Lower lobe of right lung (tissue), 2 donors: ENCODE measurements around the gene RPL21. TPM values are rescaled to one million over a fixed set of nuclear protein-coding genes. Genes with fewer than 3 reads are reported as not detected.

Experiments used
- ATAC-seq, 2 donors: fragments of 200-7000 bp; cut with Tn5 transposase; one replicate each; pipeline ENCODE4 v1.9.1; 2020 to 2022; ENCODE audit warnings: mild to moderate bottlenecking in 2 of 2, moderate library complexity in 2 of 2
- DNase-seq: peaks from one replicate; pipeline ENCODE4 v3.0.0-alpha.2; 2020
- H3K27ac ChIP-seq: fragments of 200-600 bp; one replicate; pipeline ENCODE4 v1.8.0; 2022
- H3K27me3 ChIP-seq: fragments of 200-600 bp; one replicate; pipeline ENCODE4 v1.8.0; 2022; ENCODE audit warnings: low read depth
- H3K36me3 ChIP-seq: fragments of 200-600 bp; one replicate; pipeline ENCODE4 v1.8.0; 2022; ENCODE audit warnings: mild to moderate bottlenecking
- H3K4me1 ChIP-seq: fragments of 200-600 bp; one replicate; pipeline ENCODE4 v1.8.0; 2022
- H3K4me3 ChIP-seq: fragments of 200-600 bp; one replicate; pipeline ENCODE4 v1.8.0; 2022; ENCODE audit warnings: mild to moderate bottlenecking
- H3K9me3 ChIP-seq: fragments of 200-600 bp; one replicate; pipeline ENCODE4 v1.8.0; 2022
- intact Hi-C: fragments of 100-400 bp; cut with DNase I; formaldehyde crosslinking; loops from one replicate; pipeline ENCODE4 v1.11.0; 2022
- total RNA-seq: library from RNA; stranded (reverse); fragmentation: NEBNext Ultra II Directional; extraction: Animal tissue kit (Norgen Biotek cat#: 25700); gene quantifications from one replicate; pipeline ENCODE4 v1.2.1, GENCODE V29; 2021
- TF ChIP-seq, protein P1 (sequence below): fragments of 200-600 bp; IDR thresholded peaks from one replicate; pipeline ENCODE4 v1.8.0; 2022; ENCODE audit warnings: antibody characterized with exemption, mild to moderate bottlenecking
- donor health status: DM: no; HTN: yes; CAD: no; lungs with severe emphysema.

RPL21 gene
- total RNA-seq, 1 donor from 2014 or later = 903 TPM

DNA sequence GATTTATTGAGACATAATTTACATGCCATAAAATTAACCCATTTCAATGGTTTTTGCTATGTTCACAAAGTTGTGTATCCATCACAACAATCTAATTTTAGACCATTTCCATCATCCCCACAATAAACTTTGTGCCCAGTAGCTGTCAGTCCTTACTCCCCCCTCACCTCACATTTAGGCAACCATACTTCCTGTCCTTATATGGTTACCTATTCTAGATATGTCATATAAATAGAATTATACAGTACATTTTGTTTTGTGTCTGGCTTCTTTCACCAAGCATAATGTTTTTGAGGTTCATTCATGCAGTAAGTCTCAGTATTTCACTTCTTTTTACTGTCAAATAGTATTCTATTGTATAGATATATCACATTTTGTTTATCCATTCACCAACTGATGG lies 23.2 kb upstream of the RPL21 start:
- Histone ChIP-seq H3K27ac (no peak overlapping the region), H3K4me1 (no peaks in the 10 kb centered on the region), H3K36me3 (no peaks in the 10 kb centered on the region), H3K27me3 (no peaks in the 10 kb centered on the region), H3K9me3 (no peaks in the 10 kb centered on the region), H3K4me3 (no peak overlapping the region)
- intact Hi-C loops = no loop called here
- no peak for DNase-seq
- TF ChIP-seq, protein P1, sequence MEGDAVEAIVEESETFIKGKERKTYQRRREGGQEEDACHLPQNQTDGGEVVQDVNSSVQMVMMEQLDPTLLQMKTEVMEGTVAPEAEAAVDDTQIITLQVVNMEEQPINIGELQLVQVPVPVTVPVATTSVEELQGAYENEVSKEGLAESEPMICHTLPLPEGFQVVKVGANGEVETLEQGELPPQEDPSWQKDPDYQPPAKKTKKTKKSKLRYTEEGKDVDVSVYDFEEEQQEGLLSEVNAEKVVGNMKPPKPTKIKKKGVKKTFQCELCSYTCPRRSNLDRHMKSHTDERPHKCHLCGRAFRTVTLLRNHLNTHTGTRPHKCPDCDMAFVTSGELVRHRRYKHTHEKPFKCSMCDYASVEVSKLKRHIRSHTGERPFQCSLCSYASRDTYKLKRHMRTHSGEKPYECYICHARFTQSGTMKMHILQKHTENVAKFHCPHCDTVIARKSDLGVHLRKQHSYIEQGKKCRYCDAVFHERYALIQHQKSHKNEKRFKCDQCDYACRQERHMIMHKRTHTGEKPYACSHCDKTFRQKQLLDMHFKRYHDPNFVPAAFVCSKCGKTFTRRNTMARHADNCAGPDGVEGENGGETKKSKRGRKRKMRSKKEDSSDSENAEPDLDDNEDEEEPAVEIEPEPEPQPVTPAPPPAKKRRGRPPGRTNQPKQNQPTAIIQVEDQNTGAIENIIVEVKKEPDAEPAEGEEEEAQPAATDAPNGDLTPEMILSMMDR = no peak
- no peak for ATAC-seq

DNA sequence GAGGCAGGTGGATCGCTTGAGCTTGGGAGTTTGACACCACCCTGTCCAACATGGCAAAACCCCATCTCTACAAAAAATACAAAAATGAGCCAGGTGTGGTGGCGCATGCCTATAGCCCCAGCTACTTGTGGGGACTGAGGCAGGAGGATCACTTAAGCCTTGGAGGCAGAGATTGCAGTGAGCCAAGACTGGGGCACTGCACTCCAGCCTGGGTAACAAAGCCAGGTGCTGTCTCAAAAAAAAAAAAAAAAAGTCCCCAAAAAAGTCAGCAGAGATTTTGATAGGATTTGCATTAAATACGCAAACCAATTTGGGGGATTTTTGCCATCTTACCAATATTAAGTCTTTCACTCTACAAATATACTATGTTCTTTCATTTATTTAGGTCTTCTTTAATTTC lies 21.7 kb upstream of the RPL21 start:
- no peaks in the 10 kb centered on the region for H3K9me3 ChIP-seq
- no peaks in the 10 kb centered on the region for H3K36me3 ChIP-seq
- TF ChIP-seq, protein P1 = no peak
- intact Hi-C loops = no loop called here
- no peaks in the 10 kb centered on the region for H3K27me3 ChIP-seq
- H3K4me1 ChIP-seq = no peaks in the 10 kb centered on the region
- no peak overlapping the region for H3K4me3 ChIP-seq
- DNase-seq = no peak
- H3K27ac ChIP-seq = no peak overlapping the region
- ATAC-seq = no peak

DNA sequence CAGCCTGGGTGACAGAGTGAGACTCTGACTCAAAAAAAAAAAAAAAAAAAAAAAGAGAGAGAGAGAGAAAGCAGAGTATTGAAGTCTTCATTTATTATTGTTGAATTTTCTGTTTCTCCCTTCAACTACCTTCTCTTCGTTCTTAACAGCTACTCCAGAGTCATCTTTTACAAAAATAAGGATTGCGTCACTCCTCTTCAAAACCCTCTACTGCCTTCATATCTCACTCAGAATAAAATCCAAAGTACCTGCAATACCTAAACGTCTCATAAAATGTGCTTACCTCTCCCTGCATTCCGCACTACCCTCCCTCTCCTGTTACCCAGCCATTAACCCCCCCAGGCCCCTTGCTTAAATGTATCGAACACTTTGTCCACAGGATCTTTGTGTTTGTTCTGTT lies 17.4 kb upstream of the RPL21 start:
- ATAC-seq = peak in 1 of 2 donors; percentile 40
- TF ChIP-seq, protein P1 = no peak
- intact Hi-C loops = no loop called here

DNA sequence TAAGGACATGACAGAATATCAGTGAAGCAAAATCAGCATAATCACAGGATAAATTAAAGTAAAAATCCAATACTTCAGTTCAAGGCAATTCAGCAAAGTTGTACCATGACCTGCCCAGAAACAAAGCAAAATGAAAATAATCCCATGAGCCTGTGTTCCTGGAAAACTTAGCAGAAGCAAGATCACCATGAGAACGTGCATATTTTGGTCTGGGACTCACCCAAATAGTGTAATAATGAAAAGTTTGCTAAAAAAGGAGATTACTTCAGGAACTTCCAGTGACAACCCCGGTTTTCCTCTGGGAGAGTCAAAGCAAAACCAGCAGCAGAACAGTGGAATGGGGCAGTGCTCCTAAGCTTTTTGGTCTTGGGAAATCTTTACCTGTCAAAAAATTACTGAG lies 14.9 kb upstream of the RPL21 start:
- intact Hi-C loops = no loop called here
- TF ChIP-seq, protein P1 = no peak

More for the DNA sequence above, 17.4 kb upstream of the RPL21 start:
- no peaks in the 10 kb centered on the region for H3K36me3 ChIP-seq
- no peaks in the 10 kb centered on the region for H3K4me1 ChIP-seq
- H3K27ac ChIP-seq = no peak overlapping the region
- no peak overlapping the region for H3K4me3 ChIP-seq
- DNase-seq = no peak
- H3K9me3 ChIP-seq = no peaks in the 10 kb centered on the region
- H3K27me3 ChIP-seq = no peaks in the 10 kb centered on the region

DNA sequence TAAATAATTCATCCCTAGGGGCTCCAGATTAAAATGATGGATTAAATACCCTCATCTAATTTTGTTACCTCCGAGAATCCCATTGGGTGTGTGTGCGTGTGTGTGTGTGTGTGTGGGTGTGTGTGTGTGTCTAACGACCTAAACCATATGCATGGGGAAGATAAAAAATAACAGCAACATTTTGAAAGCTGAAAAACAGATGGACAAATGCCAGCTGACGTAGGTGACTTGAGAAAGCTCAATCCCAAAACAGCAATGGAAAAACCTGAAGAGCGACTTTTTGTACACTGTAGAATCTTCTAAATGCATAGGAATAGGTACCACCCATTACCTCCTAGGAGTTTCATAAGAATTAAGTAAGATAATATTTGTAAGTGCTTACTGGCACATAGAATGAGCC lies 8.7 kb upstream of the RPL21 start:
- no peak for DNase-seq
- TF ChIP-seq, protein P1 = no peak
- Histone ChIP-seq H3K27me3 (no peaks in the 10 kb centered on the region), H3K4me1 (no peaks in the 10 kb centered on the region), H3K4me3 (no peak overlapping the region), H3K9me3 (no peaks in the 10 kb centered on the region), H3K27ac (no peak overlapping the region), H3K36me3 (no peaks in the 10 kb centered on the region)
- ATAC-seq = no peak
- intact Hi-C loops = no loop called here

More for the DNA sequence above, 14.9 kb upstream of the RPL21 start:
- Histone ChIP-seq H3K27me3 (no peaks in the 10 kb centered on the region), H3K9me3 (no peaks in the 10 kb centered on the region), H3K36me3 (no peaks in the 10 kb centered on the region), H3K4me3 (no peak overlapping the region), H3K4me1 (no peaks in the 10 kb centered on the region), H3K27ac (no peak overlapping the region)
- ATAC-seq = no peak
- no peak for DNase-seq

DNA sequence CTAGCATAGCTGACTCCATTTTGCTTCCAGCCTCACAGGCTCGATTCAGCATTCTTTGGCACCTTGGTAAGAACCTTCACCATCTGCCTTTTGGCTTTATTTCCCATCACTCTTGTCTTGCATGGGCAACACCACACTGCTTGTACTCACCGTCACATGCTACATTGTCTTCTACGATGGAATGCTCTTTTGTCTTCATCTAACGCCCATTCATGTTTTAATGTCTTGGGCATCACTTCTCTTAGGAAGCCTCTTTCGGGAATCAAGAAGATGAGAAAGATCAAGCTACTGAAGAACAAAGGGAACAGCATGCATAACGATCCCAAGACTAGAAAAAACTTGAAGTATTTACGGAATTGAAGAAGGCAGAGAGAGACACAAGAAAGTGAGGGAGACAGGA lies 5.7 kb upstream of the RPL21 start:
- Histone ChIP-seq H3K27ac (no peak overlapping the region), H3K9me3 (no peaks in the 10 kb centered on the region), H3K4me3 (no peak overlapping the region), H3K27me3 (no peaks in the 10 kb centered on the region), H3K36me3 (no peaks in the 10 kb centered on the region), H3K4me1 (peaks cover 7% of the 10 kb centered on the region)
- TF ChIP-seq, protein P1 = no peak
- intact Hi-C loops = no loop called here
- DNase-seq (no peak), ATAC-seq (no peak)
